HG03175 (cell line): ENCODE measurements around the gene ITM2C.

Experiments
- ATAC-seq: cut with Tn5 transposase; IDR thresholded peaks from one replicate; pipeline ENCODE4 v1.9.1; 2021; ENCODE audit warnings: mild to moderate bottlenecking, moderate library complexity; ENCODE audit not compliant: unreplicated experiment

The ITM2C gene

GRCh38 chr2:230906471-230907230 lies 41.9 kb downstream of the ITM2C start:
- no peak for ATAC-seq

DNA sequence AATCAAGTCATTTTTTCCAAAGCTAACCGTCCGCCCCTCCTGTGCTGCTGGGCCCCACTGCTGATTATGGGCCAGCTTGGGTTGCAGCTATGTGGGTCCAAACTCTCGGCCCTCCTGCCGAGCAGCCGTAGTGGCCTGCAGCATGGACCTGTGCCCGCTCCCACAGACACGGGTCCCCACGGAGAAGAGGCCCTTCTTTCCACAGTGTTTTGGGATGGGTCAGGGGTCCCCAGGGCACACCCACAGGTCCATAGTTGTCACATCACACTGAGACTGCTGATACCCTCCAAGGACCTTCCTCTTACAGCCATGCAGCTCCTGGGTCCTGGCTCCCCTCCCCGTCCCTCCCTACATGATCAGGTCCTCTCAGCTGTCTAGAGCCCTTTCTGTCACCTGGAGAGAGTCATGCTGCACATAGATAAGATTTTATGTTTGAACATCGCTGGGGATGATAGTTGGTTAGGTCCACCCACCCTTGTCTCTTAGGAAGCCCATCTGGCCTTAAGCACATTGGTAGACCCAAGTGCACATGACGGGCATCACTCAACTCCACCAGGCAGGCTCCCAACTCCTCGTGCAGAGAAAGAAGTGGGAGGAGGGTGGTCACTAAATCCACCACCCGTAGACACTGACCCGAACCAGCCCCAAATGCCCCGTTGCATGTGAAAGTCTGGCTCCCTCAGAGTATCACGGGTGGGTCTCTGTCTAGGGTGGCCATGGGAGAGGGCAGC lies 42.8 kb downstream of the ITM2C start:
- ATAC-seq, result no peak

GRCh38 chr2:230908092-230908594 lies 43.4 kb downstream of the ITM2C start:
- no peak for ATAC-seq

GRCh38 chr2:230908595-230909191 lies 44.0 kb downstream of the ITM2C start:
- ATAC-seq, result no peak

GRCh38 chr2:230909841-230910545 lies 45.3 kb downstream of the ITM2C start:
- ATAC-seq, result no peak

GRCh38 chr2:230910546-230911177 lies 45.9 kb downstream of the ITM2C start:
- ATAC-seq, result no peak

DNA sequence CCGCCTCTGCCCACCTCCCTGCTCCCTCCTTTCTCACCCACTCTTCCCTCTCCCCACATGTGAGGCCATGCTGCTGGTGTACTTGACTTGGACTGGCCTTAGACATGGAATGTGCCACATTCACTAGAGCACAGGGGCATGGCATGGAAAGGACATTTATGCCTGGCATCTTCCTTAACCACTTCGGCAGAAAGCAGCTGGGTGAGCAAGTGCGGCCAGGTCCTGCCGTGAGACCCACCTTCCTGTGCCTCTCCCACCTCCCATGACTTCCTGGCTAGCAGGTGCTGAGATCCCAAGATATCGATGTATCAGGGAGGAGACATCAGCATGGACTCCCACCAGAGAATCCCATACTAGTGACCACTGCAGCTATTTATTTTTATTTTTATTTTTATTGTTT lies 47.3 kb downstream of the ITM2C start:
- ATAC-seq, result no peak

DNA sequence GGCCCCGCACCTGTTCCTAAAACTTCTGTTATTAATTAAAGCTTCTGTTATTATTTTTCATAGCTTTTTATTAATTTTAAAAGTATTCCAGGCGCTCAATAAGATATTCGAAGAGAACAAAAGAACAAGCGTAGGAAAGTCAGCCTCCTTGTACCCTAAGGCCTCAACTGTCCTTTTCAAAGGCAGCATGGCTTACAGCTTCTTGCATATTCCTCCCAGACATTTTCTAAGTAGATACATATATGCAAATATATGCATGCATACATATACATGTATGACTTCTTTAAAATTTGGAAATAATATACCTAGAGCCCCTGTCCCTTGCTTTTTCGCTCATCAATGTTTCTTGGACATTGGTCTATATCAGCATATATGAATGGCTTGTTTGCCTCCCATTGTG lies 48.0 kb downstream of the ITM2C start:
- no peak for ATAC-seq

GRCh38 chr2:230913406-230914143 lies 48.8 kb downstream of the ITM2C start:
- ATAC-seq, result no peak

GRCh38 chr2:230914886-230915285 lies 50.1 kb downstream of the ITM2C start:
- no peak for ATAC-seq

- no peak for ATAC-seq
Observed at GRCh38 chr2:230915319-230915718, 50.6 kb downstream of the ITM2C start.

DNA sequence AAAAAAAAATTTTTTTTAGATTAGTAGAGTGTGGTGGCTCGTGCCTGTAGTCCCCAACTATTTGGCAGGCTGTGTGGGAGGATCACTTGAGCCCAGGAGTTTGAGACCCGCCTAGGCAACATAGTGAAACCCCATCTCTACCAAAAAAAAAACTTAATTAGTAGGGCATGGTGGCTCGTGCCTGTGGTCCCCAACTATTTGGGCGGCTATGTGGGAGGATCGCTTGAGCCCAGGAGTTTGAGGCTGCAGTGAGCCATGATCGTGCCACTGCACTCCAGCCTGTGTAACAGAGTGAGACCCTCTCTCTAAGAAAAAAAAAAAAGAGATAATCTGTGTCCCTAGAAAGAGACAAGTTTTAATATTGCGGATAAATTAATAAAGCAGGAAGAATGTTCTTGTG lies 51.5 kb downstream of the ITM2C start:
- ATAC-seq, result no peak

- no peak for ATAC-seq
Observed at GRCh38 chr2:230919240-230919639, 54.5 kb downstream of the ITM2C start.

DNA sequence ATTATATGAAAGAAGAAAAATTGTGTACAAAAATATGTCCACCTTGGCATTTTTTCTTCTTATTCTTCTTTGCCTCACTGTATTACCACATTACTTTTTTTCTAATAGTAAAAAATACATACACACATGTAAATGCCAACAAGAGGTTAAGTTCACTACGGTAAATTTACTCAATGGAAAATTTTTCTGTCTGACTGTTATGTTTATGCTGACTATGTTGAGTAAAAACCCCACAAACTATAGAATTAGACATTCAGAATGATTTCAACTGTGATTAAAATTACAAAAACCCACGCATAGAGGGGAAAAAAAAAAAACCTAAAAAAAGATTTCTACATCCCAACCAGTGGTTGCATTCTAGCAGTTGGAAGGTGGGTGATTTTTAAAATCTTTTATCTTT lies 54.9 kb downstream of the ITM2C start:
- ATAC-seq, result no peak

- ATAC-seq, result no peak
Observed at GRCh38 chr2:230920167-230920566, 55.4 kb downstream of the ITM2C start.

DNA sequence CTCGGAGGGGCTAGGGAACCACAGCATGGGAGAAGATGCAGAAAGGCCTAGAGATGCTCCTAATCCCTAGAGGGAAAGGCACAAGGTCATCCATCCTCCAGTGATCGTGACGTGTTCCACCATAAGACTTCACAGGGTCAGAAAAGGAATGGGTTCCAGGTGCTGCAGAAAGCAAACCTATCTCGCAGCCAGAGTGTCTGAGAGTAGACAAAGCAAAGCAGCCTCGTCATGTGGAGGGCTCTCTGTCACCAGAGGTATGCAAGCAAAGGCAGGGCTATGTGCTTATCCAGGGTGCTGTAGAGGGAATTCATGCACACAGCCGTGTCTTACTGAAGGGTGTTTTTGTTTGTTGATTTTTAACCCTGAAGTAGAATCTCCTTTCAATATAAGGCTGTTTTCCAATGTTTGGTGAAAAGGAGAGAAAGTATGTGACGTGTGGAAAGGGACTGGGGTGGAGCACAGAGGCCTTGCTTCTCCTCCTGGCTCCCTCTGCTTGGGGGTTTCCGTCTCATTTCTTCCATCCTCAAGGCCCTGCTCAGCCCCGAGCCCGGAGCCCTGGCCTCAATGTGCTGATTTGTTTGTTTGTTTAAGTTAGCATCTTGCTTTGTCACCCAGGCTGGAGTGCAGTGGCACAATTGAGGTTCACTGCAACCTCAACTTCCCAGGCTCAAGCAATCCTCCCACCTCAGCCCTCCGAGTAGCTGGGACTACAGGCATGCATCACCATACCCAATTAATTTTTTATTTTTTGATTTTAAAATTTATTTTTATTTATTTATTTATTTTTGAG lies 57.3 kb downstream of the ITM2C start:
- no peak for ATAC-seq

DNA sequence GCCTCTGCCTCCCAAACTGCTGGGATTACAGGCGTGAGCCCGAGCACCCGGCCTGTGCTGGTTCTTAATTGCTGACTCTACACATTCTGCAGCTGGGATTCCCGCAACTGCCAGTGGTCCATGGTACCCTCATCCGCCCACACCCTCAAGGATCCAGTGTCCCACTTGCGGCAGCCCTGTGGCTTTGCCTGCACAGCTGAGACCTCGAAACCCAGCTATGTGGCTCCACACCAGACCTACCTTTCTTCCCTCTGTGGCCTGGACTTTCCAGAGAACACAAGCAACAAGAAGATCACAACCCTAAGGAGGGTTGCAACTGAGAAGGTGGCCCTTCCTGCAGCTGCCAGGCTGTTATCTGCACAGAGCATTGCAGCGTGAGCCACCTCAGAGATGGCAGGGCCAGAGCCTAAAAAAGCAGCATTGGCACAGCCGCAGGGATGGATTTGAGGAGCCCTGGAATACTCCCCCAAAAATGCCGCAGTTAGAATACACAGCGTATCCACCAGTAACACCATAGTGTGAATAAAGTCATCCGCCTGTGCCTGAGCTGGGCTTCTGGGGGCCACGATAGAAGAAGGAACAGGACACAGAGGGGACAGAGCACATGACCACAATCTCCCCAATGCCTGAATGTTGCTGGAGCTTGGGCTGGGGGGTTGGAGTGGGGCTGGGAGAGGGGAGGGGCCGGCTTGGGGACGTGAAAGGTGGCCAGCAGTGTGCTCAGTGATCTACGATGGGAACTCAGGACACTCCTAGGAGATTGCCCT lies 58.4 kb downstream of the ITM2C start:
- no peak for ATAC-seq

DNA sequence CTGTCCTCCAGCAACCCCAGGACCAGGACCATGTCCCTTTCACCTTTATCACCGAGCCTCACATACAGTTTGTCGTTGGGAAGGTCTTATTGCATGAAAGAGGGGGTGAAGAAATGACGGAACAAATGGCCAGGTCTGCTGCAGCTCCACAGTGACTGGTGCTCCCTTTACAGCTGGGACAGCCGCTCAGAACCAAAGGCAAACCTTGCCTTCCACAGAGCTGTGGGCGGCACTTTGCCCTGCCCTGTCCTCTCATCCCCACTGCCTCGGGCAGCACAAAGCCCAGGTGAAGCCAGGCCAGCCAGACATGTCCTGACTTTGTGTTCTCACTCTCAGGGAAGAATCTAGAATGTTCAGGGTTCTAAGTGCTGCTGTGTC lies 59.3 kb downstream of the ITM2C start:
- ATAC-seq, result no peak
